HEK293 (cell line): ENCODE data around the gene TPM2.

Experiments
- ATF2 ChIP-seq: fragments of 450-650 bp; formaldehyde crosslinking; IDR thresholded peaks from 2 replicates; pipeline ENCODE4 v1.5.1; 2016; ENCODE audit warnings: missing biosample characterization, missing genetic modification characterization, low read depth
- HIC1 ChIP-seq: fragments of 450-650 bp; formaldehyde crosslinking; IDR thresholded peaks from 2 replicates; pipeline ENCODE4 v1.5.1; 2016; ENCODE audit warnings: missing biosample characterization, missing genetic modification characterization
- PRDM2 ChIP-seq: fragments of 450-650 bp; formaldehyde crosslinking; IDR thresholded peaks from 2 replicates; pipeline ENCODE4 v1.5.1; 2016; ENCODE audit warnings: missing biosample characterization, missing genetic modification characterization, borderline replicate concordance
- SP7 ChIP-seq: fragments of 450-650 bp; formaldehyde crosslinking; IDR thresholded peaks from 2 replicates; pipeline ENCODE4 v1.5.1; 2016; ENCODE audit warnings: missing biosample characterization, missing genetic modification characterization
- ZBTB10 ChIP-seq: fragments of 450-650 bp; formaldehyde crosslinking; IDR thresholded peaks from 2 replicates; pipeline ENCODE4 v1.5.1; 2016; ENCODE audit warnings: missing biosample characterization, missing genetic modification characterization
- ZBTB48 ChIP-seq: fragments of 450-650 bp; formaldehyde crosslinking; IDR thresholded peaks from 2 replicates; pipeline ENCODE4 v1.5.1; 2016; ENCODE audit warnings: missing biosample characterization, missing genetic modification characterization
- ZFP37 ChIP-seq: fragments of 450-650 bp; formaldehyde crosslinking; IDR thresholded peaks from 2 replicates; pipeline ENCODE4 v1.5.1; 2016; ENCODE audit warnings: missing biosample characterization, missing genetic modification characterization
- ZNF114 ChIP-seq: fragments of 450-650 bp; formaldehyde crosslinking; IDR thresholded peaks from 2 replicates; pipeline ENCODE4 v1.5.0; 2017; ENCODE audit warnings: missing biosample characterization, missing genetic modification characterization
- ZNF146 ChIP-seq: fragments of 450-650 bp; formaldehyde crosslinking; IDR thresholded peaks from 2 replicates; pipeline ENCODE4 v1.5.1; 2016; ENCODE audit warnings: missing biosample characterization, missing genetic modification characterization
- ZNF2 ChIP-seq: fragments of 450-650 bp; formaldehyde crosslinking; IDR thresholded peaks from 2 replicates; pipeline ENCODE4 v1.5.1; 2016; ENCODE audit warnings: missing biosample characterization, missing genetic modification characterization
- ZNF239 ChIP-seq: fragments of 450-650 bp; formaldehyde crosslinking; IDR thresholded peaks from 2 replicates; pipeline ENCODE4 v1.5.1; 2016; ENCODE audit warnings: missing biosample characterization, missing genetic modification characterization
- ZNF280C ChIP-seq: fragments of 450-650 bp; formaldehyde crosslinking; IDR thresholded peaks from 2 replicates; pipeline ENCODE4 v1.5.1; 2016; ENCODE audit warnings: missing biosample characterization, missing genetic modification characterization
- ZNF311 ChIP-seq: fragments of 450-650 bp; formaldehyde crosslinking; IDR thresholded peaks from 2 replicates; pipeline ENCODE4 v1.5.1; 2017; ENCODE audit warnings: missing biosample characterization, missing genetic modification characterization, borderline replicate concordance
- ZNF335 ChIP-seq: fragments of 450-650 bp; formaldehyde crosslinking; conservative IDR thresholded peaks from 2 replicates; pipeline ENCODE4 v1.5.1; 2016; ENCODE audit warnings: missing biosample characterization, missing genetic modification characterization
- ZNF449 ChIP-seq: fragments of 450-650 bp; formaldehyde crosslinking; IDR thresholded peaks from 2 replicates; pipeline ENCODE4 v1.5.1; 2017; ENCODE audit warnings: missing biosample characterization, mild to moderate bottlenecking, missing genetic modification characterization, moderate library complexity
- ZNF488 ChIP-seq: fragments of 450-650 bp; formaldehyde crosslinking; IDR thresholded peaks from 2 replicates; pipeline ENCODE4 v1.5.1; 2016; ENCODE audit warnings: missing biosample characterization, missing genetic modification characterization
- ZNF658 ChIP-seq: fragments of 450-650 bp; formaldehyde crosslinking; IDR thresholded peaks from 2 replicates; pipeline ENCODE4; 2016; ENCODE audit warnings: missing biosample characterization, missing genetic modification characterization
- ZNF692 ChIP-seq: fragments of 450-650 bp; formaldehyde crosslinking; IDR thresholded peaks from 2 replicates; pipeline ENCODE4 v1.5.1; 2016; ENCODE audit warnings: missing biosample characterization, missing genetic modification characterization
- ZNF791 ChIP-seq: fragments of 450-650 bp; formaldehyde crosslinking; IDR thresholded peaks from 2 replicates; pipeline ENCODE4 v1.5.1; 2016; ENCODE audit warnings: missing biosample characterization, missing genetic modification characterization
- ZSCAN23 ChIP-seq: fragments of 450-650 bp; formaldehyde crosslinking; IDR thresholded peaks from 2 replicates; pipeline ENCODE4 v1.5.1; 2016; ENCODE audit warnings: missing biosample characterization, missing genetic modification characterization

The TPM2 gene

GRCh38 chr9:35646533-35647265 lies 43.0 kb downstream of the TPM2 start (continued):
- TF ChIP-seq ZNF280C (tag by site-specific recombination), result no peak
- TF ChIP-seq ZNF146 (tag by site-specific recombination), result no peak
- TF ChIP-seq SP7, result peak; percentile 59
- no peak for TF ChIP-seq ZNF449 (tag by site-specific recombination)
- TF ChIP-seq ZFP37 (tag by site-specific recombination), result no peak; the same call in 1 of the 2 replicates
- TF ChIP-seq ZSCAN23 (tag by site-specific recombination), result no peak
- no peak for TF ChIP-seq ZNF114 (tag by site-specific recombination)
- TF ChIP-seq ZBTB10, result 0 out of 2 replicates have a peak, but pooled peaks have one; percentile 63
- TF ChIP-seq ATF2 (tag by site-specific recombination), result no peak
- no peak for TF ChIP-seq ZNF488 (tag by site-specific recombination)
- no peak for TF ChIP-seq ZNF791 (tag by site-specific recombination)
- no peak for TF ChIP-seq PRDM2 (tag by site-specific recombination)
- peak; percentile 82 for TF ChIP-seq ZBTB48 (tag by site-specific recombination)
- TF ChIP-seq ZNF2 (tag by site-specific recombination), result peak; percentile 94
- no peak for TF ChIP-seq ZNF658
- peak; percentile 89 for TF ChIP-seq ZNF335 (tag by site-specific recombination)
- TF ChIP-seq ZNF239, result no peak
- peak; percentile 75 for TF ChIP-seq ZNF692 (tag by site-specific recombination)
- TF ChIP-seq HIC1 (tag by site-specific recombination), result peak; percentile 73; the same call in 1 of the 2 replicates
- TF ChIP-seq ZNF311 (tag by site-specific recombination), result no peak
